ENCODE measurements around the gene ARHGEF19.
"Not testable (repeated sequence)": the region's sequence is repeated elsewhere in the genome, so short reads cannot be mapped to it uniquely, and the experiment has no call there.

Gene ARHGEF19

GRCh38 chr1:16165548-16165947 lies 46.9 kb downstream of the ARHGEF19 start:
- no peak for DNase-seq (ENCODE audit: low spot score)

GRCh38 chr1:16165073-16165364 lies 47.4 kb downstream of the ARHGEF19 start:
- DNase-seq (ENCODE audit: low spot score) = no peak

GRCh38 chr1:16164213-16165072 lies 48.0 kb downstream of the ARHGEF19 start:
- DNase-seq (ENCODE audit: low spot score) = peak; percentile 90

GRCh38 chr1:16163608-16164212 lies 48.7 kb downstream of the ARHGEF19 start:
- DNase-seq (ENCODE audit: low spot score) = not testable (repeated sequence)

- DNase-seq (ENCODE audit: low spot score) = no peak
These were observed 50.2 kb downstream of the ARHGEF19 start for GRCh38 chr1:16162163-16162822.

GRCh38 chr1:16161717-16162116 lies 50.7 kb downstream of the ARHGEF19 start:
- DNase-seq (ENCODE audit: low spot score) = no peak

GRCh38 chr1:16158993-16159831 lies 53.2 kb downstream of the ARHGEF19 start:
- no peak for DNase-seq (ENCODE audit: low spot score)

GRCh38 chr1:16158025-16158424 lies 54.4 kb downstream of the ARHGEF19 start:
- no peak for DNase-seq (ENCODE audit: low spot score)

- DNase-seq (ENCODE audit: low spot score) = no peak
These were observed 55.5 kb downstream of the ARHGEF19 start for GRCh38 chr1:16156848-16157495.

- DNase-seq (ENCODE audit: low spot score) = peak; percentile 83
These were observed 56.7 kb downstream of the ARHGEF19 start, which contains the start of gene EPHA2 for GRCh38 chr1:16155537-16156410. TSS of gene EPHA2 (minus strand) at chr1:16156069. CDS start at chr1:16155932, 137 bp downstream.

- no peak for DNase-seq (ENCODE audit: low spot score)
These were observed 58.3 kb downstream of the ARHGEF19 start for GRCh38 chr1:16153999-16154673.

- DNase-seq (ENCODE audit: low spot score) = no peak
These were observed 59.1 kb downstream of the ARHGEF19 start for GRCh38 chr1:16153096-16153998.

- DNase-seq (ENCODE audit: low spot score) = no peak
These were observed 59.9 kb downstream of the ARHGEF19 start for GRCh38 chr1:16152481-16153087.

- no peak for DNase-seq (ENCODE audit: low spot score)
These were observed 60.5 kb downstream of the ARHGEF19 start for GRCh38 chr1:16151995-16152384.

- DNase-seq (ENCODE audit: low spot score) = no peak
These were observed 61.1 kb downstream of the ARHGEF19 start for GRCh38 chr1:16151196-16151994.

- no peak for DNase-seq (ENCODE audit: low spot score)
These were observed 61.9 kb downstream of the ARHGEF19 start for GRCh38 chr1:16150508-16150907.

- no peak for DNase-seq (ENCODE audit: low spot score)
These were observed 62.6 kb downstream of the ARHGEF19 start for GRCh38 chr1:16149702-16150488.
